ENCODE data around the gene ZW10.

ZW10 gene

DNA sequence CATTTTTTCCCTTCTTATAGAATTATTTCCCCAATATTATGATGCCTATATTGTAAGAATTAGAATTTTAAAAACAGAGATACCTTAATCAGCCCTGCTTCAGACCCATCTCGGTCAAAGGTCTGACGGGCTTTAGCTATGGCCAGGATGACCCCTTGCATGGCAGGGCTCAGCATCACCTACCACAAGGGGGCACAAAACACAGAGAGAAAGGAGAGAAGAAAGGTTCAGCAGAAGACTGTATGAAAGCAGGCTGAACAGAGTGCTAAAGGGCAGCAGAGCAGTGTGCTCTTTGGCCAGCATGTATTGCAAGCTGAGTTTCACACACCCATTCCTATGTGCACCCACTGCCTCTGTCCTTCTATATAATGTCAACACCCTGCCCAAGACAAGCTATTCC is 32.9 kb upstream of the ZW10 start:
- H3K27me3 ChIP-seq (ENCODE audit: low read length), result no peaks in the 10 kb centered on the region
- TF ChIP-seq, protein P1, sequence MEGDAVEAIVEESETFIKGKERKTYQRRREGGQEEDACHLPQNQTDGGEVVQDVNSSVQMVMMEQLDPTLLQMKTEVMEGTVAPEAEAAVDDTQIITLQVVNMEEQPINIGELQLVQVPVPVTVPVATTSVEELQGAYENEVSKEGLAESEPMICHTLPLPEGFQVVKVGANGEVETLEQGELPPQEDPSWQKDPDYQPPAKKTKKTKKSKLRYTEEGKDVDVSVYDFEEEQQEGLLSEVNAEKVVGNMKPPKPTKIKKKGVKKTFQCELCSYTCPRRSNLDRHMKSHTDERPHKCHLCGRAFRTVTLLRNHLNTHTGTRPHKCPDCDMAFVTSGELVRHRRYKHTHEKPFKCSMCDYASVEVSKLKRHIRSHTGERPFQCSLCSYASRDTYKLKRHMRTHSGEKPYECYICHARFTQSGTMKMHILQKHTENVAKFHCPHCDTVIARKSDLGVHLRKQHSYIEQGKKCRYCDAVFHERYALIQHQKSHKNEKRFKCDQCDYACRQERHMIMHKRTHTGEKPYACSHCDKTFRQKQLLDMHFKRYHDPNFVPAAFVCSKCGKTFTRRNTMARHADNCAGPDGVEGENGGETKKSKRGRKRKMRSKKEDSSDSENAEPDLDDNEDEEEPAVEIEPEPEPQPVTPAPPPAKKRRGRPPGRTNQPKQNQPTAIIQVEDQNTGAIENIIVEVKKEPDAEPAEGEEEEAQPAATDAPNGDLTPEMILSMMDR (IDR thresholded peaks at IDR 0.05; ENCODE audit: insufficient read depth, low read length, poor library complexity, severe bottlenecking), result peak; percentile 59
- TF ChIP-seq EZH2phosphoT487 (conservative IDR thresholded peaks at IDR 0.05; ENCODE audit: low read length), result no peak
- no peak overlapping the region for H3K27ac ChIP-seq (ENCODE audit: low read depth, low read length)
- no peak overlapping the region for H3K4me2 ChIP-seq (ENCODE audit: low read depth, low read length, poor library complexity, severe bottlenecking)
- H3K4me3 ChIP-seq (ENCODE audit: insufficient read depth, low read length, poor library complexity, severe bottlenecking), result no peak overlapping the region
- H3K9ac ChIP-seq (ENCODE audit: low read length), result no peak overlapping the region
- no peaks in the 10 kb centered on the region for H3K9me3 ChIP-seq (ENCODE audit: insufficient read depth, low read length)
- no peaks in the 10 kb centered on the region for H3K9me2 ChIP-seq (replicated peaks; ENCODE audit: insufficient read depth, low read length)
- no peak overlapping the region for H2AFZ ChIP-seq (ENCODE audit: low read depth, low read length, severe bottlenecking)
- H3F3A ChIP-seq (ENCODE audit: insufficient read depth), result no peaks in the 10 kb centered on the region
- H3K79me2 ChIP-seq (ENCODE audit: insufficient read depth, low read length), result no peaks in the 10 kb centered on the region
- H4K20me1 ChIP-seq (ENCODE audit: low read depth, low read length), result no peaks in the 10 kb centered on the region
- peaks cover 4% of the 10 kb centered on the region; the same call in 1 of the 2 replicates for H3K36me3 ChIP-seq (ENCODE audit: low read length)

DNA sequence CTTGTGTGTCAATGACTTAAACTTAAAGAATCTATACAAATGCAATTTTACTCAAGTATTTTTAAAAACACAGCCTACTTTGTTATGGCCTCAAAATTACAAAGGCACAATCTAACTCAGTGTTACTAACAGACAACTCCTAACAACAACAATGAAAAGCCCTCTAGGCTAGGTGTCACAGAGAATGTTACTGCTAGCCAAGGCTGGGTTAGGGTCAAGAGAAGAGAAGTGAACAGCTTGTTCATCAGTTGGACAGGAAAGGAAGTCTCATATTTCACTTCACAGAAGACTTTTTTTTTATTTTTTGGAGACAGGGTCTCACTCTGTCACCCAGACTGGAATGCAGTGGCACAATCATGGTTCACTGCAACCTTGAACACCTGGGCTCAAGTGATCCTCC is 32.1 kb upstream of the ZW10 start:
- H3K4me3 ChIP-seq (ENCODE audit: insufficient read depth, low read length, poor library complexity, severe bottlenecking), result no peak overlapping the region
- no peaks in the 10 kb centered on the region for H3K79me2 ChIP-seq (ENCODE audit: insufficient read depth, low read length)
- H3K9me3 ChIP-seq (ENCODE audit: insufficient read depth, low read length), result no peaks in the 10 kb centered on the region
- no peak overlapping the region for H2AFZ ChIP-seq (ENCODE audit: low read depth, low read length, severe bottlenecking)
- TF ChIP-seq, protein P1 (IDR thresholded peaks at IDR 0.05; ENCODE audit: insufficient read depth, low read length, poor library complexity, severe bottlenecking), result no peak
- no peak for TF ChIP-seq EZH2phosphoT487 (conservative IDR thresholded peaks at IDR 0.05; ENCODE audit: low read length)
- H3F3A ChIP-seq (ENCODE audit: insufficient read depth), result no peaks in the 10 kb centered on the region
- no peaks in the 10 kb centered on the region for H3K27me3 ChIP-seq (ENCODE audit: low read length)
- no peak overlapping the region for H3K4me2 ChIP-seq (ENCODE audit: low read depth, low read length, poor library complexity, severe bottlenecking)
- no peaks in the 10 kb centered on the region for H3K9me2 ChIP-seq (replicated peaks; ENCODE audit: insufficient read depth, low read length)
- peaks cover 4% of the 10 kb centered on the region; the same call in 1 of the 2 replicates for H3K36me3 ChIP-seq (ENCODE audit: low read length)
- H4K20me1 ChIP-seq (ENCODE audit: low read depth, low read length), result no peaks in the 10 kb centered on the region
- H3K9ac ChIP-seq (ENCODE audit: low read length), result no peak overlapping the region
- H3K27ac ChIP-seq (ENCODE audit: low read depth, low read length), result no peak overlapping the region

DNA sequence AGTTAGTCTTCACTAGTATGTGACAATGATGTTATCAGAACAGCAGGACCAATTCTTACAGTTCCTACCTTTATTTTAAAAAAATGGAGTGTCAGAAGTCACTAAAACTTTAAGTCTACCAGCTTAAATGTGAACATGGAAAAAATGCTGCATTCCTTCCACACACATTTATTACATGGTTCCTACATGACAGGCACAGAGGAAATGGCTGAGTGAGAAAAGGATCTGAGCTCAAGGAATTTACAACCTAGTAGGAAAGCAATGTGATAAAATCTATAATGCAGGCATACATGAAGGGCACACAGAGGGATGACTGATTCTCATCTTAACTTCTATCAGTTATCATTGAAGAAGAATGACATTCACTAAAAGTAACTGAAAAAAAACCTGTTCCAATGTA is 29.1 kb upstream of the ZW10 start:
- H3K27ac ChIP-seq (ENCODE audit: low read depth, low read length), result no peak overlapping the region
- H3K9me2 ChIP-seq (replicated peaks; ENCODE audit: insufficient read depth, low read length), result no peaks in the 10 kb centered on the region
- no peak overlapping the region for H3K4me2 ChIP-seq (ENCODE audit: low read depth, low read length, poor library complexity, severe bottlenecking)
- no peak overlapping the region for H3K4me3 ChIP-seq (ENCODE audit: insufficient read depth, low read length, poor library complexity, severe bottlenecking)
- peaks cover 7% of the 10 kb centered on the region; the same call in 1 of the 2 replicates for H3K36me3 ChIP-seq (ENCODE audit: low read length)
- H3K9ac ChIP-seq (ENCODE audit: low read length), result no peak overlapping the region
- no peaks in the 10 kb centered on the region for H3F3A ChIP-seq (ENCODE audit: insufficient read depth)
- no peaks in the 10 kb centered on the region for H3K9me3 ChIP-seq (ENCODE audit: insufficient read depth, low read length)
- H2AFZ ChIP-seq (ENCODE audit: low read depth, low read length, severe bottlenecking), result no peak overlapping the region
- H3K27me3 ChIP-seq (ENCODE audit: low read length), result no peaks in the 10 kb centered on the region
- no peaks in the 10 kb centered on the region for H4K20me1 ChIP-seq (ENCODE audit: low read depth, low read length)
- H3K79me2 ChIP-seq (ENCODE audit: insufficient read depth, low read length), result no peaks in the 10 kb centered on the region
- TF ChIP-seq, protein P1 (IDR thresholded peaks at IDR 0.05; ENCODE audit: insufficient read depth, low read length, poor library complexity, severe bottlenecking), result no peak
- TF ChIP-seq EZH2phosphoT487 (conservative IDR thresholded peaks at IDR 0.05; ENCODE audit: low read length), result no peak
